Body of pancreas (tissue), 4 donors: ENCODE results near the gene N4BP2L1.

Experiments used
- POLR2A ChIP-seq, 3 donors: fragments of 450-650 bp; IDR thresholded peaks; one replicate each; pipeline ENCODE4 v1.6.1; 2016; ENCODE audit warnings: antibody characterized with exemption in 3 of 3, mild to moderate bottlenecking in 2 of 3
- TF ChIP-seq, protein P1 (sequence below), 7 experiments: fragments of 450-650 bp in 4 of 7; fragments of 200-600 bp in 3 of 7; sonication (generic) in 3 of 7; IDR thresholded peaks; one replicate each; pipeline ENCODE4 v1.5.1; 2016 to 2019; ENCODE audit warnings: antibody characterized with exemption in 7 of 7

DNA sequence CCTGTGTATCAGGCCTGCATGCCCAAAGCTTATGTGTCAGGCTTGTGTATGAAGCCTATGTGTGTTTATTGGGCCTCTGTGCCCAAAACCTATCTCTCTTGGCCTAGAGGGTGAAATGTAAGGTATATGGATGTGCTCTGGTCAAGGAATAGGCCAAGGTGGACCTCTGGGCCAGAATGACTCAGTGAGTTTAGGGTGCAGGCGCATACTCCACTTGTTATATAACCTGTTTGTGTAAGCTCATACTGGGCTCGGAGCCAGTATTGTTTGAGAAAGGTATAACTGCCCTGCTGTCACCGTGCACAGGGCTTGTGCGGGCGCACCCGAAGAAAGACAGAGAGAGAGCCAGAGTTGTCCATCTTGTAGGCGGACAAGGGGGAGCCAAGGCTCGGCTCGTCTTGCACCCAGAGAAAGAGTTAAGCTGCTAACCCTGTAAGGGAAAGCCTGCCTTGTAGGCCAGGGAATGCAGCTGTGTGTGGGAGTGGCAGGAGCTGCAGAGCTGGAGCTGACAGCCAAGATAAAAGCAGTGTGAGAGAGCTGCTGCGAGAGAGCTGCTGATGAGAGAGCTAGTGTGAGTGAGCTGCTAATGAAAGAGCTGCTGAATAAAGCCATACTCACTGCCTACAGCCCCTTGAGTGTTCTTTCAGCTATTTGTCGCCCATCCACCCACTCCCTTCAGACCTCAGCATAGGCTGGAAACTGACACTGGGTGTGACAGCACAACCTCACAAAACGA lies 43.4 kb upstream of the N4BP2L1 start:
- no peak for TF ChIP-seq POLR2A (IDR thresholded peaks at IDR 0.05)
- TF ChIP-seq, protein P1, sequence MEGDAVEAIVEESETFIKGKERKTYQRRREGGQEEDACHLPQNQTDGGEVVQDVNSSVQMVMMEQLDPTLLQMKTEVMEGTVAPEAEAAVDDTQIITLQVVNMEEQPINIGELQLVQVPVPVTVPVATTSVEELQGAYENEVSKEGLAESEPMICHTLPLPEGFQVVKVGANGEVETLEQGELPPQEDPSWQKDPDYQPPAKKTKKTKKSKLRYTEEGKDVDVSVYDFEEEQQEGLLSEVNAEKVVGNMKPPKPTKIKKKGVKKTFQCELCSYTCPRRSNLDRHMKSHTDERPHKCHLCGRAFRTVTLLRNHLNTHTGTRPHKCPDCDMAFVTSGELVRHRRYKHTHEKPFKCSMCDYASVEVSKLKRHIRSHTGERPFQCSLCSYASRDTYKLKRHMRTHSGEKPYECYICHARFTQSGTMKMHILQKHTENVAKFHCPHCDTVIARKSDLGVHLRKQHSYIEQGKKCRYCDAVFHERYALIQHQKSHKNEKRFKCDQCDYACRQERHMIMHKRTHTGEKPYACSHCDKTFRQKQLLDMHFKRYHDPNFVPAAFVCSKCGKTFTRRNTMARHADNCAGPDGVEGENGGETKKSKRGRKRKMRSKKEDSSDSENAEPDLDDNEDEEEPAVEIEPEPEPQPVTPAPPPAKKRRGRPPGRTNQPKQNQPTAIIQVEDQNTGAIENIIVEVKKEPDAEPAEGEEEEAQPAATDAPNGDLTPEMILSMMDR (IDR thresholded peaks at IDR 0.05), result no peak
